Measurements from ENCODE around the gene ANKRD61. TPM values are rescaled to one million over a fixed set of nuclear protein-coding genes. Genes with fewer than 3 reads are reported as not detected.

ANKRD61 gene
- 0.11 TPM in 1 of 2 replicates, not detected in the other for total RNA-seq

DNA sequence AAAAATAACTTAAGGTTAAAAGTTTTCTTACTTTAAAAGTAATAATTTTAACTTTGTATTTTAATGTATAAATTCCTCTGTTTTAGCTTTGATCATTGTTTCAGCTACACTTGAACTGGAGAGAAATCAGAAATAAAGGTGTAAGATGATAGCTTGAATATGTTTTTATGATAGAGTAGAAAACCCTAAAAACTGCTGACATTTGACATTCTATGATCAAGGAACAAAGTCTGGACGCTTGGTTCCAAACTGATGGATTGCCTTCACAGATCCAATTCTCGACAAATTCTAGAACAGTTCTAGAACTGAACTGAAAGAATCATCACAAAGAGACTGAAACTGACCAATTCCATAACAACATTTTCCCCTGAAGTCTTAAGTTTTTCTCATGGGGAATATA, at the start of gene ANKRD61:
Gene ANKRD61, plus strand, starts transcription at position 389 of the 400 bp plus-strand sequence. Its CDS starts 0 bp downstream, at position 389.

DNA sequence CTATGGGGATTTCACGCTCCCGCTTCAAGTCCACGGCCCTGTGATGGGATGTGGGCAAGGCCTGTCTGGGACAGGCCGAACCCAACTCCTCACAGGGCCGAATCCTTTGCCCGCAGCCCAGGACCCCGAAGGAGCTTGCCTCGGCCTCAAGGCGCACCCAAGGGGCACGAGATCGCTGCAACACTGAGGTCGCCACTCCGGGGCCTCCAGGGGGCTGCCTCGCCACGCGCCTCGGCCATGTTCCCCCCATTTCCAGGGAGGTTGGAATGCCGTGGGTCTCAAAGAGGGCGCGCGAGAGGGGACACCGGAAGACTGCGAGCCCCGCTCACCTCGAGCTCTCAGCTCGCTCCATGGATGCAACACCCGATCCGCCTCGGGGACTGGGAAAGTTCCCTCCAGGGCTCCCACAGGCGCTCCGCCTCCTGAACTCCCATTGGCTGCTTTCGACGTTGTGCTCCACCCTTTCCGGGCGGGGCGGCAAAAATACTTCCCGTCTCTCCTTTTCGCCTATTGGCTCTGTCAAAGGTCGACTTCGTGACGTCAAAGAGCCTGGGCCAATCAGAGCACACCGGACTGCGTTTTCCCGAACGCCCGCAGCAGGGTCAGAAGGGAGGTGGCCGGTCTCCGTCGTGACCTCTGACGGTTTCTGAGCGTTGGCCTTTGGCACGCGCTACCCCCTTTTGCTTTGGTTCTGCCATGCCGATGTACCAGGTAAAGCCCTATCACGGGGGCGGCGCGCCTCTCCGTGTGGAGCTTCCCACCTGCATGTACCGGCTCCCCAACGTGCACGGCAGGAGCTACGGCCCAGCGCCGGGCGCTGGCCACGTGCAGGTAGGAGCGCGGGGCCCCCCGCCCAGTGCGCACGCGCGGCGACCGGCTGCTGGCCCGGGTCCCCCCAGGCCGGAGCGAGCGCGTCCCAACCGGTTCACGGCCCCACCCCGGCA, 22.2 kb upstream of the ANKRD61 start, which contains the start of the genes AIMP2 and PMS2:
Gene AIMP2, plus strand, starts transcription at position 605 of the 944 bp plus-strand sequence. Its CDS starts 92 bp downstream, at position 697.
Gene PMS2, minus strand, starts transcription at position 382 of the 944 bp plus-strand sequence. Its CDS starts 30 bp downstream, at position 352.

Small RNA genes lying within 50 kb of the gene (small RNA-seq; reads per million reads assigned to genes)
- gene RF00019 (not detected), gene RNU6-218P (not detected), gene SNORA80D (5.5 reads per million, percentile 91 among the genes with 10 or more reads in this experiment)

Other genes starting within 250 kb of the ANKRD61 start
- gene RNF216, start 249.7 kb upstream of the ANKRD61 start, total RNA-seq, result 52.8 and 57.0 TPM in 2 replicates
- not detected in 2 replicates for gene OCM, start 150.6 kb upstream of the ANKRD61 start, total RNA-seq
- gene CCZ1, start 132.6 kb upstream of the ANKRD61 start, total RNA-seq, result 66.6 and 123 TPM in 2 replicates
- 0.11 and 0.13 TPM in 2 replicates for gene RSPH10B, start 60.7 kb upstream of the ANKRD61 start, total RNA-seq
- gene PMS2, start 22.3 kb upstream of the ANKRD61 start, total RNA-seq, result 25.5 and 28.1 TPM in 2 replicates
- gene AIMP2, start 22.1 kb upstream of the ANKRD61 start, total RNA-seq, result 45.8 and 47.8 TPM in 2 replicates
- gene EIF2AK1, start 27.8 kb downstream of the ANKRD61 start, total RNA-seq, result 105 and 165 TPM in 2 replicates
- gene USP42, start 73.6 kb downstream of the ANKRD61 start, total RNA-seq, result 7.2 and 8.9 TPM in 2 replicates
- gene CYTH3, start 241.2 kb downstream of the ANKRD61 start, total RNA-seq, result 63.0 and 76.9 TPM in 2 replicates

All from articular chondrocyte of knee joint (primary cell).